Mammary epithelial cell (primary cell): ENCODE results near the gene TBX15.

Experiments used
- CTCF ChIP-seq, 2 donors: IDR thresholded peaks in 1 of 2; conservative IDR thresholded peaks in 1 of 2; 2 replicates each; pipeline ENCODE4 v1.5.1; 2011 to 2012; ENCODE audit warnings: inconsistent platforms in 2 of 2, low read length in 2 of 2, mild to moderate bottlenecking in 2 of 2, control low read depth in 1 of 2, low read depth in 1 of 2; ENCODE audit not compliant: insufficient read depth in 1 of 2; ENCODE audit errors: extremely low read depth in 1 of 2
- EZH2 ChIP-seq: IDR thresholded peaks from 2 replicates; pipeline ENCODE4 v1.6.1; 2012; ENCODE audit warnings: low read length, inconsistent platforms, borderline replicate concordance

GRCh38 chr1:119004781-119005180 lies 16.6 kb upstream of the TBX15 start:
- no peak for TF ChIP-seq EZH2
- no peak for TF ChIP-seq CTCF (conservative IDR thresholded peaks at IDR 0.05 in 1 of 2, IDR thresholded peaks at IDR 0.05 in 1 of 2; ENCODE audit: extremely low read depth in 1 of 2, insufficient read depth in 1 of 2, low read depth in 1 of 2, low read length in 2 of 2)
